ENCODE results near the gene MAB21L2.
"Not testable (repeated sequence)": the region's sequence is repeated elsewhere in the genome, so short reads cannot be mapped to it uniquely, and the experiment has no call there.

MAB21L2 gene

GRCh38 chr4:150543042-150543441 is 38.9 kb upstream of the MAB21L2 start:
- no peak overlapping the region for H3K4me3 ChIP-seq (ENCODE audit: low read depth, low read length)
- no peak for DNase-seq (ENCODE audit: low read depth)
- TF ChIP-seq, protein P1, sequence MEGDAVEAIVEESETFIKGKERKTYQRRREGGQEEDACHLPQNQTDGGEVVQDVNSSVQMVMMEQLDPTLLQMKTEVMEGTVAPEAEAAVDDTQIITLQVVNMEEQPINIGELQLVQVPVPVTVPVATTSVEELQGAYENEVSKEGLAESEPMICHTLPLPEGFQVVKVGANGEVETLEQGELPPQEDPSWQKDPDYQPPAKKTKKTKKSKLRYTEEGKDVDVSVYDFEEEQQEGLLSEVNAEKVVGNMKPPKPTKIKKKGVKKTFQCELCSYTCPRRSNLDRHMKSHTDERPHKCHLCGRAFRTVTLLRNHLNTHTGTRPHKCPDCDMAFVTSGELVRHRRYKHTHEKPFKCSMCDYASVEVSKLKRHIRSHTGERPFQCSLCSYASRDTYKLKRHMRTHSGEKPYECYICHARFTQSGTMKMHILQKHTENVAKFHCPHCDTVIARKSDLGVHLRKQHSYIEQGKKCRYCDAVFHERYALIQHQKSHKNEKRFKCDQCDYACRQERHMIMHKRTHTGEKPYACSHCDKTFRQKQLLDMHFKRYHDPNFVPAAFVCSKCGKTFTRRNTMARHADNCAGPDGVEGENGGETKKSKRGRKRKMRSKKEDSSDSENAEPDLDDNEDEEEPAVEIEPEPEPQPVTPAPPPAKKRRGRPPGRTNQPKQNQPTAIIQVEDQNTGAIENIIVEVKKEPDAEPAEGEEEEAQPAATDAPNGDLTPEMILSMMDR (IDR thresholded peaks at IDR 0.05; ENCODE audit: control insufficient read depth, extremely low read depth, insufficient read depth): no peak

DNA sequence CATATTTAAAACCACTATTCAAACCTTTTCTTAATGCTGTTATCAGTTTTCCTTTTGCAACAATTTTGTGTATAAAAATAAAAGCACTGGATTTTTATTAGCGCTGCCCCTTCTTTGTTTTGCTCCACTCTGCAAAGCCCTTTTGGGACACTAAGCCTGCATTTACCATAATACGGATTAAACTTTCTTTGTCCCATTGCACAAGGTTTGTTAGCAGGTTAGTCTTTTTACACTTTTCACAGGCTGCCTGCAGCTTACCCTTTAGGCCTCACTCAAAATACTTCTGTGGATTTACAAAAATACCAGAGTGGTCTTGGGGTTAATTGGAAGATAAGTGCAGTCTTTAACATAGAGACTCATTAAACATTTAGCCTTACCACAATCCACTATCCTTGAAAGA is 35.7 kb upstream of the MAB21L2 start:
- no peak for DNase-seq (ENCODE audit: low read depth)
- TF ChIP-seq, protein P1 (IDR thresholded peaks at IDR 0.05; ENCODE audit: control insufficient read depth, extremely low read depth, insufficient read depth): no peak
- no peak overlapping the region for H3K4me3 ChIP-seq (ENCODE audit: low read depth, low read length)

DNA sequence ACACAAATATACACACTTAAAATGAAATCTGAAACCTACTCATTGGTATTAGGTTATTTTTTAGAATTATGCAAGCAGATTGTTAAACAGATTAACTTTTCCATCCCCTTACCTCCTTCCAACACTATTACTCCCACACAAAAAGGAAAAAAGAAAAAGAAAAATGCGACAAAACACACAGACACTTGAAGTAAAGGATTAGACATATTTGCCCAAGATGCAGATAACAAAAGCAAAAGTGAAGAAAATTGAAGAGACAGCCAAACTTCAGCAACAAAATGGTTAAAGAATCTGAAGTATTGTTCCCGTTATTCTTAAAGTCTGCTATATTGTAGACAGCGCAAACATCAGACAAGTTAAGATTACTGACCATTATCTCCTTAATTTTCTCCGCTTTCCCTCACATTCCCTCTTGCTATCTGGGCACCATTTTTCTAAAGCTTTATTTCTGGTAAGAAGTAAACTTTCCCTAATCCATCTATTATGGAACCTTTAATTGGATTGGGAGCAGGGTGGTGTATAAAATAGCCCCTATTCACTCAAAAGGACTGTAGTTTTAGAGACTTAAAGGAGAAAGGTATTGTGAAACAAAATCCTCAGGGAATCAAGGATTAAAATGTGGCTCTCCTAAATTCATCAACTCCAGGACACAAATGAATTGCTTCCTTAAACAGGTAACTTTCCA is 34.7 kb upstream of the MAB21L2 start:
- no peak overlapping the region for H3K4me3 ChIP-seq (ENCODE audit: low read depth, low read length)
- DNase-seq (ENCODE audit: low read depth): no peak
- TF ChIP-seq, protein P1 (IDR thresholded peaks at IDR 0.05; ENCODE audit: control insufficient read depth, extremely low read depth, insufficient read depth): no peak

GRCh38 chr4:150557811-150558210 is 24.1 kb upstream of the MAB21L2 start:
- not testable (repeated sequence) for H3K4me3 ChIP-seq (ENCODE audit: low read depth, low read length); DNase-seq (ENCODE audit: low read depth)

GRCh38 chr4:150561143-150561737 is 20.7 kb upstream of the MAB21L2 start:
- TF ChIP-seq, protein P1 (IDR thresholded peaks at IDR 0.05; ENCODE audit: control insufficient read depth, extremely low read depth, insufficient read depth): no peak
- DNase-seq (ENCODE audit: low read depth): no peak

GRCh38 chr4:150562250-150562649 is 19.7 kb upstream of the MAB21L2 start:
- TF ChIP-seq, protein P1 (IDR thresholded peaks at IDR 0.05; ENCODE audit: control insufficient read depth, extremely low read depth, insufficient read depth): no peak
- no peak for DNase-seq (ENCODE audit: low read depth)
- no peak overlapping the region for H3K4me3 ChIP-seq (ENCODE audit: low read depth, low read length)

More at GRCh38 chr4:150561143-150561737, 20.7 kb upstream of the MAB21L2 start:
- no peak overlapping the region for H3K4me3 ChIP-seq (ENCODE audit: low read depth, low read length)

- TF ChIP-seq, protein P1 (IDR thresholded peaks at IDR 0.05; ENCODE audit: control insufficient read depth, extremely low read depth, insufficient read depth): no peak
- no peak overlapping the region for H3K4me3 ChIP-seq (ENCODE audit: low read depth, low read length)
- no peak for DNase-seq (ENCODE audit: low read depth)
Measured at GRCh38 chr4:150562751-150563150, 19.2 kb upstream of the MAB21L2 start.

GRCh38 chr4:150564967-150565366 is 17.0 kb upstream of the MAB21L2 start:
- DNase-seq (ENCODE audit: low read depth); H3K4me3 ChIP-seq (ENCODE audit: low read depth, low read length): not testable (repeated sequence)
